Stomach (tissue), 9 donors: ENCODE measurements around the gene CARD11. TPM values are rescaled to one million over a fixed set of nuclear protein-coding genes. Genes with fewer than 3 reads are reported as not detected.

ENCODE experiments used
- DNase-seq, 2 donors: peaks; one replicate each; pipeline versions ENCODE4 v3.0.0 to v3.0.0-alpha.2; 2013 to 2019
- H3K27ac ChIP-seq, 5 donors: fragments of 200-600 bp in 4 of 5; sonication (generic) in 4 of 5; one replicate each; pipeline ENCODE4 v1.5.1; 2013 to 2019; ENCODE audit warnings: mild to moderate bottlenecking in 1 of 5, moderate library complexity in 1 of 5
- H3K27me3 ChIP-seq, 3 donors: fragments of 200-600 bp; sonication (generic); one replicate each; pipeline ENCODE4 v1.5.1; 2017 to 2019; ENCODE audit warnings: mixed run types in 1 of 3
- H3K36me3 ChIP-seq, 4 donors: fragments of 200-600 bp; sonication (generic); 1 replicate in 3 of 4; 2 replicates in 1 of 4; pipeline ENCODE4 v1.5.1; 2016 to 2019
- H3K4me1 ChIP-seq, 4 donors: fragments of 200-600 bp; sonication (generic); one replicate each; pipeline ENCODE4 v1.5.1; 2016 to 2019
- H3K4me3 ChIP-seq, 4 donors: fragments of 200-600 bp; sonication (generic) in 3 of 4; one replicate each; pipeline ENCODE4 v1.5.1; 2016 to 2019; ENCODE audit warnings: mild to moderate bottlenecking in 1 of 4
- H3K9me3 ChIP-seq, 4 donors: fragments of 200-600 bp; sonication (generic); one replicate each; pipeline ENCODE4 v1.5.1; 2016 to 2019
- CTCF ChIP-seq, 7 experiments: fragments of 450-650 bp in 4 of 7; fragments of 200-600 bp in 3 of 7; sonication (generic) in 3 of 7; IDR thresholded peaks; one replicate each; pipeline ENCODE4 v1.5.1; 2016 to 2019; ENCODE audit warnings: antibody characterized with exemption in 7 of 7, control low read depth in 2 of 7, mild to moderate bottlenecking in 1 of 7
- EP300 ChIP-seq: sonication (generic); formaldehyde crosslinking; IDR thresholded peaks from one replicate; pipeline ENCODE4 v1.6.1; 2017; ENCODE audit warnings: antibody characterized with exemption
- POLR2A ChIP-seq, 4 donors: fragments of 450-650 bp; IDR thresholded peaks; one replicate each; pipeline ENCODE4 v1.6.1; 2016; ENCODE audit warnings: antibody characterized with exemption in 4 of 4, control low read depth in 2 of 4, mild to moderate bottlenecking in 1 of 4, moderate library complexity in 1 of 4
- POLR2AphosphoS5 ChIP-seq, 3 donors: sonication (generic); formaldehyde crosslinking; IDR thresholded peaks; one replicate each; pipeline ENCODE4 v1.6.1; 2016; ENCODE audit warnings: antibody characterized with exemption in 3 of 3
- WGBS, 5 donors: extraction: QIAGEN DNeasy Blood & Tissue Kit in 3 of 5; methylation state at CpG; one replicate each; pipeline versions ENCODE4 v1.1.5 to v1.1.7; 2013 to 2018; 5-methylcytosine and 5-hydroxymethylcytosine counted together
- intact Hi-C: fragments of 100-400 bp; cut with DNase I; formaldehyde crosslinking; loops from one replicate; pipeline ENCODE4 v1.15.1; 2023; ENCODE audit warnings: low total_unique reads
- polyA plus RNA-seq, 3 donors: library from polyadenylated mRNA; stranded (reverse); fragments of 200-250 nt; gene quantifications; one replicate each; pipeline ENCODE4 v1.2.3, GENCODE V29; 2013
- total RNA-seq, 5 donors: library from RNA; depleted of rRNA; stranded (reverse); fragments of >200 nt; gene quantifications; one replicate each; pipeline versions ENCODE4 v1.1.0 to v1.2.3, GENCODE V29; 2014 to 2016
- donor health status: healthy with polysubstance abuse.
- donor health status: Bipolar disorder and iron deficiency.
- donor health status: healthy.

CARD11 gene
- total and polyA plus RNA-seq, 8 donors = 0.45 to 9.7 (median 1.8) TPM; not detected in 1

GRCh38 chr7:2953588-2954407 lies 89.9 kb downstream of the CARD11 start:
- Histone ChIP-seq H3K27me3 (peaks cover 0 to 8% (median 0%) of the 10 kb centered on the region in 3 donors), H3K36me3 (no peaks in the 10 kb centered on the region), H3K4me3 (no peak overlapping the region), H3K4me1 (no peaks in the 10 kb centered on the region), H3K9me3 (peaks cover 0 to 6% (median 2%) of the 10 kb centered on the region in 4 donors), H3K27ac (no peak overlapping the region)
- TF ChIP-seq EP300 (no peak), POLR2A (IDR thresholded peaks at IDR 0.05) (no peak), CTCF (IDR thresholded peaks at IDR 0.05) (no peak), POLR2AphosphoS5 (IDR thresholded peaks at IDR 0.05) (no peak)
- intact Hi-C loops = no loop called here
- 79 to 89% (median 85%) methylated on average over 11 of the region's 11 CpGs for WGBS, 5 donors
- no peak for DNase-seq

- H3K9me3 ChIP-seq = peaks cover 0 to 6% (median 2%) of the 10 kb centered on the region in 4 donors
- no peaks in the 10 kb centered on the region for H3K36me3 ChIP-seq
- intact Hi-C loops = no loop called here
- DNase-seq = no peak
- 58 to 68% (median 63%) methylated on average over 5 of the region's 5 CpGs for WGBS, 5 donors
- no peak overlapping the region for H3K4me3 ChIP-seq
- H3K27ac ChIP-seq = no peak overlapping the region
- H3K4me1 ChIP-seq = no peaks in the 10 kb centered on the region
- TF ChIP-seq EP300 (no peak), CTCF (IDR thresholded peaks at IDR 0.05) (no peak), POLR2A (IDR thresholded peaks at IDR 0.05) (no peak), POLR2AphosphoS5 (IDR thresholded peaks at IDR 0.05) (no peak)
- peaks cover 0 to 8% (median 0%) of the 10 kb centered on the region in 3 donors for H3K27me3 ChIP-seq
These were observed 90.6 kb downstream of the CARD11 start for GRCh38 chr7:2953099-2953498.

- intact Hi-C loops = no loop called here
- 98 to 100% (median 99%) methylated on average over 4 of the region's 4 CpGs for WGBS, 5 donors
- no peaks in the 10 kb centered on the region for H3K4me1 ChIP-seq
- no peak overlapping the region for H3K4me3 ChIP-seq
- H3K36me3 ChIP-seq = no peaks in the 10 kb centered on the region
- H3K9me3 ChIP-seq = peaks cover 0 to 6% (median 2%) of the 10 kb centered on the region in 4 donors
- TF ChIP-seq POLR2A (IDR thresholded peaks at IDR 0.05) (no peak), CTCF (IDR thresholded peaks at IDR 0.05) (no peak), EP300 (no peak), POLR2AphosphoS5 (IDR thresholded peaks at IDR 0.05) (no peak)
- no peak overlapping the region for H3K27ac ChIP-seq
- no peak for DNase-seq
- H3K27me3 ChIP-seq = peaks cover 0 to 8% (median 0%) of the 10 kb centered on the region in 3 donors
These were observed 91.4 kb downstream of the CARD11 start for GRCh38 chr7:2952316-2952715.

GRCh38 chr7:2950578-2950977 lies 93.1 kb downstream of the CARD11 start:
- Histone ChIP-seq H3K4me3 (no peak overlapping the region), H3K27ac (no peak overlapping the region), H3K4me1 (no peaks in the 10 kb centered on the region), H3K36me3 (no peaks in the 10 kb centered on the region), H3K27me3 (peaks cover 0 to 8% (median 0%) of the 10 kb centered on the region in 3 donors), H3K9me3 (peaks cover 0 to 6% (median 2%) of the 10 kb centered on the region in 4 donors)
- no peak for TF ChIP-seq POLR2AphosphoS5 (IDR thresholded peaks at IDR 0.05)
- no peak for TF ChIP-seq POLR2A (IDR thresholded peaks at IDR 0.05)
- TF ChIP-seq CTCF (IDR thresholded peaks at IDR 0.05) = no peak
- no peak for TF ChIP-seq EP300
- intact Hi-C loops = no loop called here
- no peak for DNase-seq
